Activated CD8-positive, alpha-beta memory T cell treated with anti-CD3 and anti-CD28 coated beads, Interleukin-2, amount 10 ng/mL, durations not matched to agents 7 days and 5 days (primary cell): ENCODE data around the gene PTPRE. TPM values are rescaled to one million over a fixed set of nuclear protein-coding genes. Genes with fewer than 3 reads are reported as not detected.
A peak's percentile ranks its signal among the peaks of the same experiment; 100 is the strongest.

ENCODE experiments used
- ATAC-seq: fragments of 150-1000 bp; cut with Tn5 transposase; one replicate; pipeline ENCODE4 v1.10.0; 2021; ENCODE audit warnings: moderate library complexity
- CTCF ChIA-PET: fragments of 350-600 bp; sonication (Branson Sonifier 250); formaldehyde crosslinking; loops from one replicate; lab custom pipeline; 2021; ENCODE audit warnings: antibody characterized with exemption; lab: Charles Lee
- DNase-seq: peaks from one replicate; pipeline ENCODE4 v3.0.0-alpha.2; 2020
- H3K27ac Mint-ChIP-seq: one replicate; pipeline ENCODE4 v1.8.0; 2021; ENCODE audit warnings: mild to moderate bottlenecking, mixed read lengths
- H3K27me3 Mint-ChIP-seq: one replicate; pipeline ENCODE4 v1.8.0; 2021; ENCODE audit warnings: mixed read lengths
- H3K36me3 Mint-ChIP-seq: one replicate; pipeline ENCODE4 v1.8.0; 2021; ENCODE audit warnings: mild to moderate bottlenecking, mixed read lengths
- H3K4me1 Mint-ChIP-seq: one replicate; pipeline ENCODE4 v1.8.0; 2021; ENCODE audit warnings: mixed read lengths
- H3K4me3 Mint-ChIP-seq: one replicate; pipeline ENCODE4 v1.8.0; 2021; ENCODE audit warnings: mild to moderate bottlenecking, moderate library complexity, mixed read lengths
- H3K9me3 Mint-ChIP-seq: one replicate; pipeline ENCODE4 v1.8.0; 2022; ENCODE audit warnings: low read depth, mixed read lengths
- total RNA-seq, 2 experiments: library from RNA; stranded (reverse); gene quantifications; one replicate each; pipeline ENCODE4 v1.2.3, GENCODE V29; 2021

Gene PTPRE
- total RNA-seq, 2 experiments from 2014 or later = 16.5 to 27.1 TPM

GRCh38 chr10:128061306-128062300 is 154.7 kb downstream of the PTPRE start:
- no peaks in the 10 kb centered on the region for H3K9me3 Mint-ChIP-seq
- no peak overlapping the region for H3K27ac Mint-ChIP-seq
- H3K36me3 Mint-ChIP-seq = peaks cover 26% of the 10 kb centered on the region
- DNase-seq (no peak), ATAC-seq (no peak)
- H3K4me3 Mint-ChIP-seq = no peak overlapping the region
- CTCF ChIA-PET = interaction anchor here (0.9 to 5.7 kb wide), 8 partner anchors 8 to 150 kb away, joined by 3 to 77 read pairs (median 4); no protein-coding TSS in a partner anchor
- no peaks in the 10 kb centered on the region for H3K27me3 Mint-ChIP-seq
- H3K4me1 Mint-ChIP-seq = peaks cover 56% of the 10 kb centered on the region

GRCh38 chr10:128062331-128062880 is 155.5 kb downstream of the PTPRE start:
- Mint-ChIP-seq H3K27me3 (no peaks in the 10 kb centered on the region), H3K27ac (peak overlapping the region; percentile 82), H3K9me3 (peaks cover 4% of the 10 kb centered on the region), H3K4me1 (peaks cover 59% of the 10 kb centered on the region), H3K4me3 (peak overlapping the region; percentile 58), H3K36me3 (peaks cover 34% of the 10 kb centered on the region)
- peak; percentile 2 for ATAC-seq
- no peak for DNase-seq
- CTCF ChIA-PET = interaction anchor here (1.0 to 5.7 kb wide), 8 partner anchors 9 to 88 kb away, joined by 3 to 77 read pairs (median 5); no protein-coding TSS in a partner anchor

DNA sequence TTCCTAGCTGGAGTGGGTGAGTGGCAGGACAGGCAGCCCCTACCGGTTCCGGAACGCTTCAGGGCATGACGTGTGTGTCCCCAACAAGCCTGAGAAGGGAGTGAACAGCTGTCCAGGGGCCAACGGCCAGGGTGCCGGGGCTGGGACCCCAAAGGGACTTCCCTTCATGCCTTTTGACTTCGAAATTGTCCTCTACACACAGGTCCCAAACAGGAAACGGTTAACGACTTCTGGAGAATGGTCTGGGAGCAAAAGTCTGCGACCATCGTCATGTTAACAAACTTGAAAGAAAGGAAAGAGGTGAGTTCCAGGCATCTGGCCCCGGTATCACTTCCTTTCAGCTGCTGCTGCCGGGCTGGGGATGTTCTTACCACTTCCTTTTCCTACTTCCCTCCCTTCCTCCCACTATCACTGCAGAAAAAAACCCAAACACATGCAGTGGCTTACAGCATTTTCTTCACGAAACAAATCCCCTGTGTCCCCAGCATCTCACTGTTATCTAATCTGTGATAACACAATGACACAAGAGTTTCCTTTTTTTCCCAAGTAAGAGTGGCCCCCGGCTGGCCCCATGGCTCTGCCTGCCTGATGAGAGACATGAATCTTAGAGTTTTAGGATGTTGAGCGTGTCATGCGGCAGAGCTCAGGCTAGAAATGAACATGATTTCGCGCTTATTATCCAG is 156.1 kb downstream of the PTPRE start:
- Mint-ChIP-seq H3K4me1 (peaks cover 58% of the 10 kb centered on the region), H3K9me3 (peaks cover 4% of the 10 kb centered on the region), H3K36me3 (peaks cover 32% of the 10 kb centered on the region), H3K4me3 (peak overlapping the region; percentile 58), H3K27me3 (no peaks in the 10 kb centered on the region), H3K27ac (peak overlapping the region; percentile 82)
- ATAC-seq (peak; percentile 52), DNase-seq (peak; percentile 74)
- CTCF ChIA-PET = interaction anchor here (1.0 to 5.7 kb wide), 10 partner anchors 9 to 156 kb away, joined by 3 to 77 read pairs (median 5); partner anchors contain the start of gene PTPRE

DNA sequence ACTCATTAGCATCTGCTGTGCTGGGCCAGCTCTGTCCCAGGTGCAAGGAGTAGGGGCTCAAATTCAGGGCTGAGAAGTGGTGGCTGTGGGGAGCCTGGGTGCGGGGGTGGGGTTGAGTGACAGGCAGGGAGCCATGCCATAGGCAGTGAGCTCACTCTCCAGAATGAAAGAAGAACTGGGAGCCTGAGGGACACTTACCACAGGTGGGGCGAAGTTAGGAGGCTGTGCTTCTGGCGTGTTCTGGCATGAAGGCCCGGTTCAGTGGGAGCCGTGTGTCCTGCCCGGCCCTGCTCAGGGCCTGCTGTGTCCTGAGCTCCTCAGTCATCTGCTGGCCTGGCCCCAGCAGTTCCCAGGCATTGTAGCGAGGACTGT is 156.8 kb downstream of the PTPRE start:
- Mint-ChIP-seq H3K4me1 (peaks cover 58% of the 10 kb centered on the region), H3K36me3 (peaks cover 32% of the 10 kb centered on the region), H3K27ac (peak overlapping the region; percentile 82), H3K27me3 (no peaks in the 10 kb centered on the region), H3K4me3 (peak overlapping the region; percentile 58), H3K9me3 (peaks cover 4% of the 10 kb centered on the region)
- CTCF ChIA-PET = interaction anchor here (1.1 to 5.7 kb wide), 9 partner anchors 12 to 157 kb away, joined by 3 to 77 read pairs (median 5); partner anchors contain the start of gene PTPRE
- ATAC-seq (no peak), DNase-seq (no peak)

GRCh38 chr10:128064108-128064969 is 157.4 kb downstream of the PTPRE start:
- peak overlapping the region; percentile 82 for H3K27ac Mint-ChIP-seq
- H3K4me1 Mint-ChIP-seq = peaks cover 55% of the 10 kb centered on the region
- ATAC-seq (peak; percentile 50), DNase-seq (peak; percentile 78)
- CTCF ChIA-PET = interaction anchor here (1.1 to 5.7 kb wide), 8 partner anchors 14 to 157 kb away, joined by 3 to 77 read pairs (median 6); partner anchors contain the start of gene PTPRE
- H3K27me3 Mint-ChIP-seq = no peaks in the 10 kb centered on the region
- H3K36me3 Mint-ChIP-seq = peaks cover 32% of the 10 kb centered on the region
- peaks cover 4% of the 10 kb centered on the region for H3K9me3 Mint-ChIP-seq
- peak overlapping the region; percentile 42 for H3K4me3 Mint-ChIP-seq

DNA sequence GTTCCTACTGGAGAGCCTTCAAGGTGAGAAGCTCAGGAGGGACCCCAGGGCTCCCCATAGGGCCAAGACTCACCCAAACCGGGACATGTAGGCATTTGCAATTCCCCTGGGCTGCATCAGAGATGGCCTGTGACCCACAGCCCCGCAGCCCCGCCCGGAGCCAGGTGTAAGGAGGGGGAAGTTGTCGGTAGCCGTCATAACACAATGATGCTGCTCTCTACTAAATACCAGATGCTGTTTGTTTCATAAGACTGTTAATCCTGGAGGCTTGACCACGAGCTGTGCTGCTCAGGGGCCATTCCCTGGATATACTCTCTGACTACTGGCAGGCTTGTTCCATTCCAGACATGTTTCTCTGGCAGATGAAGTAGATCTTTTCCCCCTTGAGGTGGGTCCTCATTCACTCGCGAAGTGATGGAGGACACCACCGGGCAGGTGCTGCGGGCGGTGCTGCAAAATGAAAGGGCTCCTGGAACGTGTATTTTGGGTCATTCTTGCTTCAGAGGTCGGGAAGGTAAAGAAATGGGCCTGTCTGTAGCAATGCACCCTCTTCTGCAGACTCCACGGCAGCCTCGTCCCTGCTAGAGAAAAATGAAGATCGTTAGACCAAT is 158.2 kb downstream of the PTPRE start:
- Mint-ChIP-seq H3K9me3 (peaks cover 4% of the 10 kb centered on the region), H3K27me3 (no peaks in the 10 kb centered on the region), H3K4me3 (no peak overlapping the region), H3K36me3 (peaks cover 27% of the 10 kb centered on the region), H3K27ac (peak overlapping the region; percentile 82), H3K4me1 (peaks cover 51% of the 10 kb centered on the region)
- ATAC-seq (no peak), DNase-seq (no peak)
- CTCF ChIA-PET = interaction anchor here (1.4 to 5.7 kb wide), 3 partner anchors 15 to 54 kb away, joined by 5 to 77 read pairs (median 57); no protein-coding TSS in a partner anchor

- peak overlapping the region; percentile 17 for H3K27ac Mint-ChIP-seq
- ATAC-seq = no peak
These were observed 159.1 kb downstream of the PTPRE start for GRCh38 chr10:128065881-128066534.

GRCh38 chr10:128066870-128067382 is 160.0 kb downstream of the PTPRE start:
- peaks cover 4% of the 10 kb centered on the region for H3K9me3 Mint-ChIP-seq

More at GRCh38 chr10:128065881-128066534, 159.1 kb downstream of the PTPRE start:
- Mint-ChIP-seq H3K4me3 (no peak overlapping the region), H3K4me1 (peaks cover 50% of the 10 kb centered on the region), H3K27me3 (no peaks in the 10 kb centered on the region), H3K36me3 (peaks cover 27% of the 10 kb centered on the region), H3K9me3 (peaks cover 4% of the 10 kb centered on the region)
- CTCF ChIA-PET = interaction anchor here (1.4 to 8.1 kb wide), 3 partner anchors 15 to 54 kb away, joined by 5 to 185 read pairs (median 77); no protein-coding TSS in a partner anchor
- no peak for DNase-seq

GRCh38 chr10:128067691-128068397 is 160.9 kb downstream of the PTPRE start:
- H3K27me3 Mint-ChIP-seq = no peaks in the 10 kb centered on the region
- CTCF ChIA-PET = interaction anchor here (2.2 to 8.1 kb wide), 4 partner anchors 20 to 76 kb away, joined by 10 to 185 read pairs (median 34); no protein-coding TSS in a partner anchor
- no peak for DNase-seq
- H3K4me3 Mint-ChIP-seq = no peak overlapping the region
- H3K27ac Mint-ChIP-seq = no peak overlapping the region
- peaks cover 30% of the 10 kb centered on the region for H3K36me3 Mint-ChIP-seq
- peaks cover 4% of the 10 kb centered on the region for H3K9me3 Mint-ChIP-seq
- ATAC-seq = no peak
- H3K4me1 Mint-ChIP-seq = peaks cover 42% of the 10 kb centered on the region

More at GRCh38 chr10:128066870-128067382, 160.0 kb downstream of the PTPRE start:
- Mint-ChIP-seq H3K36me3 (peaks cover 29% of the 10 kb centered on the region), H3K4me3 (no peak overlapping the region), H3K27ac (no peak overlapping the region), H3K4me1 (peaks cover 50% of the 10 kb centered on the region), H3K27me3 (no peaks in the 10 kb centered on the region)
- DNase-seq = no peak
- no peak for ATAC-seq
- CTCF ChIA-PET = interaction anchor here (5.7 to 8.1 kb wide), 2 partner anchors 16 to 31 kb away, joined by 77 to 185 read pairs; no protein-coding TSS in a partner anchor

DNA sequence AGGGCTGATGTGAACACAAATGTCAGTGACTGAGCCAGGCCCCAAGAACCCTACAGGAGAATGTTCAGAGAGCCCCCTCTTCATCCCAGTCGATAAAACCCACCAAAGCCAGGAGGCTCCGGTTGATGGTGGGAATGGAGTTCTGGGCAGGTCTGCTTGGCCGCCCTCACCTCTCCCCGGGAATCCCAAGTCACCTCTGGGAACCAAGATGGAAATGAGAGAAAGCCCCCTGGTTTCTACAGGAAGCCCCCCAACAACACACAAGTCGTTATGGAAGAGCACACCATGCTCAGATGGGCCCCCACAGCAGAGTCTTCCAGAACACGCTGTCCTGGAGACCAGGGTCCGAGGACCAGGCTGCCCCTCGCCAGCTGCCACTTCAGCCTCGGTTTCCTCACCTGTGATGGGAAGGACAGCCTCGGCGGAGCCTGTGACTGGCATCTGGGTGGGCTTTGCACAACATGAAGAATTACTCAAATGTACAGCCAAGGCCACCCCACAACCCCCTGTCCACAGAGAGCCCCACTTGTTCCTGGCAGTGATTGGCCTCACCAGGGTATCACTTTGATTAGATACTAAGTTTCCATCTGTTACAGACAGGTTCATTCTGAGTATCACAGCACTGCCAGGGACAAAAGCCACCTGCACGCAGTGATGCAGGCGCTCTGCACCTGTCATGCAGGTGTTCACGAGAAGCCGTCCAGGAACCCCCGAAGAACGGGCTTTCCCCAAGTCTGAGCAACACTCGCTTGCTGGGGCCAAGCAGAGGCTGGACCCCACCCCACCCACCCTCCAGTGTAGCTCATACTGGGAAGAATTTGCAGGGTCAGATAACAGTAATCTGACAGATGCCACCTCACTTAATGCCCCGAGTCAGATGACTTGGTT is 161.7 kb downstream of the PTPRE start:
- Mint-ChIP-seq H3K4me1 (peaks cover 41% of the 10 kb centered on the region), H3K27me3 (no peaks in the 10 kb centered on the region), H3K4me3 (no peak overlapping the region), H3K9me3 (peaks cover 4% of the 10 kb centered on the region), H3K36me3 (peaks cover 37% of the 10 kb centered on the region), H3K27ac (no peak overlapping the region)
- no peak for DNase-seq
- CTCF ChIA-PET = interaction anchor here (0.7 to 8.1 kb wide), 40 partner anchors 8 to 189 kb away, joined by 3 to 185 read pairs (median 4); partner anchors contain the start of gene PTPRE
- peak; percentile 3 for ATAC-seq
